ENCODE measurements around the gene KIF5A.

Gene KIF5A

DNA sequence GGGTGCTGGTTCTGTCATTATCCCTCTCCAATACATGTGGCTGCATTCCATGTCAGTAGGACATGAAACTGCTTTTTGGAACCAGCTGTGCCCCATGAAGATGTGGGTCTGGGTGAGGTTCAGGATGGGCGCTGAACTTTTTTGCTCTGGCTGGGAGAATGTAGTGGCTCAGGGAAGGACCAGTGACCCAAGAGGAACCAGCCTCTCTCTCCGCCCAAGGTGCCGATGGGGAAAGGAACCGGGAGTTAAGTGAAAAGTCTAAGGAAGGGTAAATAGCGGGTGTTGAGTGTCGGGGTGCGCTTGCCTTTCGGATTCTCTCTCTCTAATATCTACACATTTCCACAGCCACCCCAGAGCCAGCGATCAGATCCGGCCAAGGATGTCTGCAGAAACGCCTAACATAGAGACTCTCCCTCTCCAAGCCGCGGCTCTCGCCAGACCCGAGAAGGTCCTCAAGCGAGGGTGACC lies 69.2 kb downstream of the KIF5A start:
- CTCF ChIA-PET, result interaction anchor here (2.3 to 9.3 kb wide), 5 partner anchors 7 to 37 kb away, joined by 18 to 186 read pairs (median 32); partner anchors contain the start of genes ARHGEF25, B4GALNT1, DTX3 and PIP4K2C
- POLR2A ChIA-PET, result interaction anchor here (0.8 kb wide), 1 partner anchor 14 kb away, joined by 4 read pairs; the partner anchor contains the start of gene B4GALNT1

DNA sequence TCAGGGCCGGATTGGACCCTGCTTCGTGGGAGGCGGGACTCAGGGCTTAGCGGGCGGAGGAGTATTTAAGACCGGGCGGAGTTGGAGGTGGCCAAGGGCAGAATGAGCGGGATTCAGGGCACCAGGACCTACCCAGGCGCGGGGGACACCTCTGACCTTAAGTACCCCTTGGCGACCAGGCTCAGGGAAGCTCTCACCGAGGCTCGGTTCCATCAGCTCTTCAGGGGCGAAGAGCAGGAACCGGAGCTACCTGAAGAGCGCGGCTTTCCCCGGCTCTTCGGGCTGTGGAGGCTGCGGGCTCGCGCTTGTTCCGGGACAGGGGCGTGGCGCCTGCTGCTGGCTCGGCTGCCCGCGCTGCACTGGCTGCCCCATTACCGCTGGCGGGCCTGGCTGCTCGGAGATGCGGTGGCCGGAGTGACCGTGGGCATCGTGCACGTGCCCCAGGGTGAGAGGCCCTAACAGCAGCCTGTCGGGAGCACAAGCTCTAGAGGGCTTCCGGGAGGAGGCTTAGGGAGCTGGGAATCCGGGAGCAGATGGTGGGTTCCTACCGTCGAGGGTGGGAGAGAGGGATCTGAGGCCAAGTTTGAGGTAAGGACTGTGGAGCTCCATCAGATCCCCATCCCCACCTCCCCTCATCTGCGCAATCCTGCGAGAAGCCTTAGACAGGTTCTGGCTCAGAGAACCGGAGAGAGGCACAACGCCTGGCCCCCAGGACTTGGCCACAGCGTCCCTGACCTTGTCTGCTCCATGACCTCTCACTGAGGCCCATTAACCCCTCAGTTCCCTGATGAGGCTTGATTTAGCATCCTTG lies 69.8 kb downstream of the KIF5A start:
- H3K4me3 ChIP-seq (ENCODE audit: low read depth, low read length), result no peak overlapping the region
- ChIA-PET CTCF (interaction anchor here (1.0 to 9.3 kb wide), 10 partner anchors 8 to 161 kb away, joined by 3 to 186 read pairs (median 14); partner anchors contain the start of genes ARHGEF25, B4GALNT1, DTX3 and GLI1), POLR2A (interaction anchor here (0.8 kb wide), 1 partner anchor 13 kb away, joined by 4 read pairs; the partner anchor contains the start of gene B4GALNT1)
- TF ChIP-seq, protein P1, sequence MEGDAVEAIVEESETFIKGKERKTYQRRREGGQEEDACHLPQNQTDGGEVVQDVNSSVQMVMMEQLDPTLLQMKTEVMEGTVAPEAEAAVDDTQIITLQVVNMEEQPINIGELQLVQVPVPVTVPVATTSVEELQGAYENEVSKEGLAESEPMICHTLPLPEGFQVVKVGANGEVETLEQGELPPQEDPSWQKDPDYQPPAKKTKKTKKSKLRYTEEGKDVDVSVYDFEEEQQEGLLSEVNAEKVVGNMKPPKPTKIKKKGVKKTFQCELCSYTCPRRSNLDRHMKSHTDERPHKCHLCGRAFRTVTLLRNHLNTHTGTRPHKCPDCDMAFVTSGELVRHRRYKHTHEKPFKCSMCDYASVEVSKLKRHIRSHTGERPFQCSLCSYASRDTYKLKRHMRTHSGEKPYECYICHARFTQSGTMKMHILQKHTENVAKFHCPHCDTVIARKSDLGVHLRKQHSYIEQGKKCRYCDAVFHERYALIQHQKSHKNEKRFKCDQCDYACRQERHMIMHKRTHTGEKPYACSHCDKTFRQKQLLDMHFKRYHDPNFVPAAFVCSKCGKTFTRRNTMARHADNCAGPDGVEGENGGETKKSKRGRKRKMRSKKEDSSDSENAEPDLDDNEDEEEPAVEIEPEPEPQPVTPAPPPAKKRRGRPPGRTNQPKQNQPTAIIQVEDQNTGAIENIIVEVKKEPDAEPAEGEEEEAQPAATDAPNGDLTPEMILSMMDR (IDR thresholded peaks at IDR 0.05; ENCODE audit: insufficient read depth, low read length, missing control alignments), result no peak
- no peak for DNase-seq (ENCODE audit: low read depth, low spot score)

More for the DNA sequence above, 69.2 kb downstream of the KIF5A start:
- no peak overlapping the region for H3K4me3 ChIP-seq (ENCODE audit: low read depth, low read length)
- no peak for DNase-seq (ENCODE audit: low read depth, low spot score)
- TF ChIP-seq, protein P1 (IDR thresholded peaks at IDR 0.05; ENCODE audit: insufficient read depth, low read length, missing control alignments), result no peak

DNA sequence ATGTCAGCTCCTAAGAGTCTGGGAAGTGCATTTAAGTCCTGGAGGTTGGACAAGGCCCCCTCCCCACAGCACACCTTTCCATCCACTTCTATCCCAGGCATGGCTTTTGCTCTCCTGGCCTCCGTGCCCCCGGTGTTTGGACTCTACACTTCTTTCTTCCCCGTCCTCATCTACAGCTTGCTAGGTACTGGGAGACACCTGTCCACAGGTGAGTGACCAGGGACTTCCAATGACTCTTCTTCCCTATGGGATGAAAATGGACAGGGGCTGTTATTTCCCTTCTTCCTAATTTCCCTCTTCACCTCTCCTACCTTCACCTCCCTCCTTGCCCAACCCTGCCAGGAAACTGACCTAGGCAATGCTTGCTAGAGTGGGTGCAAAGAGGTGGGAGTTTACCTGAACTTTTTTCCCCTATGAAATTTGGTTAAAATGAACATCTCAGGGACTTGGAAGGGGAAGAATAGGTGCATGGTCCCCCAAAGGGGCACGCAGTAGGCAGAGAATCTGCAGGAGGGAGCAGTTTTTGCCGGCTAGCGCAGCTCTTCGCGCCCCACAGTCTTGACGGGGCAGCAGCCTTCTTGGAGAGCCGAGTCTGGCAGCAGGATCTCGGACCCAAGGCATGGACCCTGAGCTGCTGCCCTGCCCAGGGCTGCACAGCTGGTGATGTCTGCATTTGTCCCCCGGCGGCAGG lies 70.5 kb downstream of the KIF5A start:
- TF ChIP-seq, protein P1 (IDR thresholded peaks at IDR 0.05; ENCODE audit: insufficient read depth, low read length, missing control alignments), result no peak
- H3K4me3 ChIP-seq (ENCODE audit: low read depth, low read length), result no peak overlapping the region
- ChIA-PET POLR2A (interaction anchor here (1.1 kb wide), 1 partner anchor 9 kb away, joined by 5 read pairs; the partner anchor contains the start of gene ARHGEF25), CTCF (interaction anchor here (0.7 to 9.3 kb wide), 15 partner anchors 9 to 162 kb away, joined by 3 to 186 read pairs (median 6); partner anchors contain the start of genes ARHGEF25, B4GALNT1, DTX3 and GLI1)
- no peak for DNase-seq (ENCODE audit: low read depth, low spot score)

DNA sequence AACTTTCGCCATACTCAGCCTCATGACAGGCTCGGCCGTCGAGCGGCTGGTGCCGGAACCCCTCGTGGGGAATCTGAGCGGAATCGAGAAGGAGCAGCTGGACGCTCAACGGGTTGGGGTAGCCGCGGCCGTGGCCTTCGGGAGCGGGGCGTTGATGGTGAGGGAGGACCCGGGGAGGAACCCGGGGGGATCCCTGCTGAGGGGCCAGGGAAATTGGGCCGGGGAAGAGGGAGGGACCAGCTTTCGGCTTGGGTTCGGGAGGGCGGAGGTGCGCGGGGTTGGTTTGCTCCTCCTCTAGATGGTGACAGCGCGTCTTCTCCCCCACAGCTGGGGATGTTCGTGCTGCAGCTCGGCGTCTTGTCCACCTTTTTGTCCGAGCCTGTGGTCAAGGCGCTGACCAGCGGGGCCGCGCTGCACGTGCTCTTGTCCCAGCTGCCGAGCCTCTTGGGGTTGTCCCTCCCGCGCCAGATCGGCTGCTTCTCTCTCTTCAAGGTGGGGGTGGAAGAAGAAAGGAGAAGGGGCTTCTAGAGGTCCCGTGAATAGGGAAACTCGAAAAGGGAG lies 71.2 kb downstream of the KIF5A start:
- H3K4me3 ChIP-seq (ENCODE audit: low read depth, low read length), result peak overlapping the region; percentile 50
- DNase-seq (ENCODE audit: low read depth, low spot score), result no peak
- ChIA-PET CTCF (interaction anchor here (0.7 to 9.3 kb wide), 13 partner anchors 9 to 162 kb away, joined by 3 to 186 read pairs (median 8); partner anchors contain the start of genes ARHGEF25, B4GALNT1, DTX3 and GLI1), POLR2A (interaction anchor here (1.1 kb wide), 1 partner anchor 10 kb away, joined by 5 read pairs; the partner anchor contains the start of gene ARHGEF25)
- TF ChIP-seq, protein P1 (IDR thresholded peaks at IDR 0.05; ENCODE audit: insufficient read depth, low read length, missing control alignments), result no peak

DNA sequence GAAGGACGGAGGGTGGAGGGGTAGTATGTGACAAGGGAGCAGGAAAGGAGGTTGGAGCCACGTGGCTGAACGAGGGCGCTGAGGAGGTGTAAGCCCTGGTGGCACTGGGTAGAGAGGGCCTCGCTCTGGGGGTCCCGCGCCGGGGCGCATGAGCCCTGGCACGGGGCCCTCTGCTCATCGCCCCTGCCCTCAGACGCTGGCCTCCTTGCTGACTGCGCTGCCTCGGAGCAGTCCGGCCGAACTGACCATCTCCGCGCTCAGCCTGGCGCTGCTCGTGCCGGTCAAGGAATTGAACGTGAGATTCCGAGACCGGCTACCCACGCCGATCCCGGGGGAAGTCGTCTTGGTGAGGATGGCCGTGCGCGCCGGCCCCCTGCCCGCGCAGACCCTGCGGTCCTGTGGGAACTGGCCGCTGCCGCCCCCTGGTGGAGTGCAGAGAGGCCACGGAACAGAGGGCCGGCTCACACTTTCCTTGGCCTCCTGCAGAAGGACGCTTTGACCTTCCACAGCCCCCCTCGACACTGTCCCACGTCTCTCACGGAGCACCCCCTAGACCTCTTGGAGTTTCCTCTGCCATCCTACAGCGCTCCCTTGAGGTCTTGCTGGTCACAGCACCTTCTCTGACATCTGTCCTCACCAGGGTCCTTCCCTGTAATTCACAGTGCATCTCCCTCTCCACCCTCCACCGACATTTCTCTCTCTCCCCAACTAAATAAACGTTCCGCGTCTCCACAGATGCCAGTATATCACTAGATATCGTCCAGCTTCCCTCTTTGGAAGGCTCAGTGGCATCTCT lies 71.9 kb downstream of the KIF5A start:
- no peak for DNase-seq (ENCODE audit: low read depth, low spot score)
- TF ChIP-seq, protein P1 (IDR thresholded peaks at IDR 0.05; ENCODE audit: insufficient read depth, low read length, missing control alignments), result peak; percentile 92
- ChIA-PET POLR2A (no interaction called here), CTCF (interaction anchor here (0.7 to 9.3 kb wide), 25 partner anchors 8 to 163 kb away, joined by 3 to 186 read pairs (median 5); partner anchors contain the start of genes ARHGEF25, B4GALNT1, GLI1 and OS9)
- peak overlapping the region; percentile 50 for H3K4me3 ChIP-seq (ENCODE audit: low read depth, low read length)

Data from AG04449 (cell line).